GM21619 (cell line): Measurements from ENCODE around the gene HCN1.
"Not testable (repeated sequence)": the region's sequence is repeated elsewhere in the genome, so short reads cannot be mapped to it uniquely, and the experiment has no call there.

Experiments used
- ATAC-seq: cut with Tn5 transposase; IDR thresholded peaks from one replicate; pipeline ENCODE4 v1.9.1; 2021; ENCODE audit not compliant: unreplicated experiment

Gene HCN1

GRCh38 chr5:45437752-45438151 is 258.4 kb downstream of the HCN1 start:
- no peak for ATAC-seq

GRCh38 chr5:45417285-45417998 is 278.7 kb downstream of the HCN1 start:
- no peak for ATAC-seq

GRCh38 chr5:45414620-45415573 is 281.3 kb downstream of the HCN1 start:
- no peak for ATAC-seq

- ATAC-seq = no peak
Measured at GRCh38 chr5:45411971-45412612, 284.1 kb downstream of the HCN1 start.

GRCh38 chr5:45410304-45410995 is 285.7 kb downstream of the HCN1 start:
- no peak for ATAC-seq

- ATAC-seq = no peak
Measured at GRCh38 chr5:45408067-45408466, 288.1 kb downstream of the HCN1 start.

- ATAC-seq = no peak
Measured at GRCh38 chr5:45402804-45403455, 293.2 kb downstream of the HCN1 start.

GRCh38 chr5:45399041-45399440 is 297.1 kb downstream of the HCN1 start:
- ATAC-seq = no peak

- no peak for ATAC-seq
Measured at GRCh38 chr5:45385321-45386058, 310.7 kb downstream of the HCN1 start.

GRCh38 chr5:45383985-45384384 is 312.2 kb downstream of the HCN1 start:
- ATAC-seq = no peak

GRCh38 chr5:45382583-45382982 is 313.6 kb downstream of the HCN1 start:
- ATAC-seq = no peak

GRCh38 chr5:45376417-45376816 is 319.8 kb downstream of the HCN1 start:
- ATAC-seq = no peak

GRCh38 chr5:45372629-45373028 is 323.6 kb downstream of the HCN1 start:
- ATAC-seq = no peak

- ATAC-seq = not testable (repeated sequence)
Measured at GRCh38 chr5:45371423-45371822, 324.8 kb downstream of the HCN1 start.

- no peak for ATAC-seq
Measured at GRCh38 chr5:45355189-45355992, 340.8 kb downstream of the HCN1 start.

- ATAC-seq = no peak
Measured at GRCh38 chr5:45336464-45336863, 359.7 kb downstream of the HCN1 start.

GRCh38 chr5:45335978-45336377 is 360.2 kb downstream of the HCN1 start:
- no peak for ATAC-seq

- no peak for ATAC-seq
Measured at GRCh38 chr5:45335346-45335745, 360.8 kb downstream of the HCN1 start.

- no peak for ATAC-seq
Measured at GRCh38 chr5:45334939-45335338, 361.2 kb downstream of the HCN1 start.
